IMR-90 (cell line): ENCODE measurements around the gene DBF4B. TPM values are rescaled to one million over a fixed set of nuclear protein-coding genes. Genes with fewer than 3 reads are reported as not detected.

Source experiments
- ATAC-seq: fragments of 200-7000 bp; cut with Tn5 transposase; 2 replicates; pipeline ENCODE4 v1.9.1; 2020; ENCODE audit warnings: low read depth, mild to moderate bottlenecking, moderate library complexity
- BruUV-seq: library from RNA; stranded (reverse); fragments of 400-500 nt; replicated peaks from 2 replicates; lab custom pipeline; 2021; lab: Mats Ljungman, UMichigan
- CTCF ChIA-PET: fragments of 300-600 bp; formaldehyde crosslinking; extraction: SDS; loops from one replicate; lab custom pipeline; 2021; ENCODE audit warnings: antibody characterized with exemption; lab: Yijun Ruan, JAX
- POLR2A ChIA-PET: fragments of 300-600 bp; sonication (Branson Sonifier 250); formaldehyde crosslinking; loops from one replicate; lab custom pipeline; 2022; ENCODE audit warnings: antibody characterized with exemption; ENCODE audit not compliant: unreplicated experiment; lab: Charles Lee
- DNase-seq: peaks from one replicate; pipeline ENCODE4 v3.0.0; 2013
- H2AFZ ChIP-seq: replicated peaks from 2 replicates; pipeline ENCODE3; 2013; ENCODE audit warnings: low read length, mild to moderate bottlenecking; ENCODE audit not compliant: poor library complexity
- H2AK5ac ChIP-seq: 2 replicates; pipeline ENCODE4 v1.6.1; 2013; ENCODE audit warnings: low read depth, low read length, inconsistent platforms
- H2AK9ac ChIP-seq: replicated peaks from 2 replicates; pipeline ENCODE3; 2013; ENCODE audit warnings: mild to moderate bottlenecking, low read depth, low read length, moderate library complexity; ENCODE audit not compliant: poor library complexity
- H2BK120ac ChIP-seq: 2 replicates; pipeline ENCODE4 v1.6.1; 2013; ENCODE audit warnings: low read depth, low read length, inconsistent platforms
- H2BK15ac ChIP-seq: 3 replicates; pipeline ENCODE4 v1.6.1; 2013; ENCODE audit warnings: low read depth, low read length, inconsistent platforms
- H2BK20ac ChIP-seq: 2 replicates; pipeline ENCODE4 v1.6.1; 2013; ENCODE audit warnings: low read depth, mild to moderate bottlenecking, inconsistent platforms, low read length, moderate library complexity
- H2BK5ac ChIP-seq: 2 replicates; pipeline ENCODE4 v1.6.1; 2013; ENCODE audit warnings: mild to moderate bottlenecking, low read depth, low read length, inconsistent platforms; ENCODE audit not compliant: poor library complexity, severe bottlenecking
- H3K14ac ChIP-seq: replicated peaks from 2 replicates; pipeline ENCODE4 v1.6.1; 2013; ENCODE audit warnings: low read depth, low read length, inconsistent platforms
- H3K18ac ChIP-seq: 2 replicates; pipeline ENCODE4 v1.6.1; 2013; ENCODE audit warnings: low read depth, low read length, control low read depth
- H3K23ac ChIP-seq: 2 replicates; pipeline ENCODE4 v1.6.1; 2013; ENCODE audit warnings: low read depth, low read length, inconsistent platforms
- H3K27ac ChIP-seq: 2 replicates; pipeline ENCODE4 v1.5.1; 2013; ENCODE audit warnings: mild to moderate bottlenecking, control low read depth, low read length; ENCODE audit not compliant: insufficient read depth
- H3K27me3 ChIP-seq: 2 replicates; pipeline ENCODE4 v1.6.1; 2013; ENCODE audit warnings: low read length; ENCODE audit not compliant: control insufficient read depth, insufficient read depth
- H3K36me3 ChIP-seq: 2 replicates; pipeline ENCODE4 v1.6.1; 2013; ENCODE audit warnings: low read length, mixed read lengths; ENCODE audit not compliant: control insufficient read depth, insufficient read depth
- H3K4ac ChIP-seq: 2 replicates; pipeline ENCODE4 v1.6.1; 2013; ENCODE audit warnings: low read depth, low read length, inconsistent platforms
- H3K4me1 ChIP-seq: 2 replicates; pipeline ENCODE4 v1.6.1; 2013; ENCODE audit warnings: low read length, mixed read lengths; ENCODE audit not compliant: control insufficient read depth, insufficient read depth
- H3K4me2 ChIP-seq: 2 replicates; pipeline ENCODE4 v1.6.1; 2013; ENCODE audit warnings: low read depth, mild to moderate bottlenecking, control low read depth, low read length, moderate library complexity
- H3K4me3 ChIP-seq: 2 replicates; pipeline ENCODE4 v1.5.1; 2013; ENCODE audit warnings: low read depth, mild to moderate bottlenecking, control low read depth, low read length, moderate library complexity; ENCODE audit not compliant: insufficient read depth
- H3K56ac ChIP-seq: 2 replicates; pipeline ENCODE4 v1.6.1; 2013; ENCODE audit warnings: low read length, inconsistent platforms; ENCODE audit not compliant: insufficient read depth; ENCODE audit errors: extremely low read depth
- H3K79me1 ChIP-seq, 2 experiments: 2 replicates each; pipeline ENCODE4 v1.6.1; 2013; ENCODE audit warnings: low read length in 2 of 2, inconsistent platforms in 1 of 2, low read depth in 1 of 2
- H3K9ac ChIP-seq: 2 replicates; pipeline ENCODE4 v1.6.1; 2013; ENCODE audit warnings: low read depth, low read length, control low read depth
- H3K9me1 ChIP-seq: 2 replicates; pipeline ENCODE4 v1.6.1; 2013; ENCODE audit warnings: low read length, inconsistent platforms; ENCODE audit not compliant: insufficient read depth
- H3K9me3 ChIP-seq: 2 replicates; pipeline ENCODE4 v1.6.1; 2013; ENCODE audit warnings: low read length; ENCODE audit not compliant: control insufficient read depth, insufficient read depth
- H4K20me1 ChIP-seq: 2 replicates; pipeline ENCODE4 v1.6.1; 2013; ENCODE audit warnings: low read length, inconsistent platforms; ENCODE audit not compliant: insufficient read depth
- H4K5ac ChIP-seq: 2 replicates; pipeline ENCODE4 v1.6.1; 2013; ENCODE audit warnings: mild to moderate bottlenecking, low read depth, low read length, control low read depth
- H4K8ac ChIP-seq, 2 experiments: 2 replicates each; pipeline ENCODE4 v1.6.1; 2013; ENCODE audit warnings: low read depth in 2 of 2, low read length in 2 of 2, control low read depth in 1 of 2, inconsistent platforms in 1 of 2
- H4K91ac ChIP-seq: 2 replicates; pipeline ENCODE4 v1.6.1; 2013; ENCODE audit warnings: low read depth, low read length, inconsistent platforms; ENCODE audit not compliant: insufficient read depth
- BHLHE40 ChIP-seq: fragments of 150-350 bp; IDR thresholded peaks from 2 replicates; pipeline ENCODE4 v1.6.1; 2016; ENCODE audit warnings: mild to moderate bottlenecking, low read depth, low read length
- CEBPB ChIP-seq: IDR thresholded peaks from 2 replicates; pipeline ENCODE4 v1.6.1; 2012; ENCODE audit warnings: low read depth, low read length, improper control_type of control experiment
- CHD1 ChIP-seq: IDR thresholded peaks from 2 replicates; pipeline ENCODE4 v1.6.1; 2012; ENCODE audit warnings: low read depth, low read length, improper control_type of control experiment
- FOS ChIP-seq: fragments of 150-350 bp; IDR thresholded peaks from 2 replicates; pipeline ENCODE4 v1.6.1; 2016; ENCODE audit warnings: low read depth, low read length
- MAFK ChIP-seq: IDR thresholded peaks from 2 replicates; pipeline ENCODE4 v1.6.1; 2012; ENCODE audit warnings: low read depth, low read length, improper control_type of control experiment
- MXI1 ChIP-seq: IDR thresholded peaks from 2 replicates; pipeline ENCODE4 v1.6.1; 2012; ENCODE audit warnings: low read depth, mild to moderate bottlenecking, low read length, moderate library complexity, borderline replicate concordance
- NFE2L2 ChIP-seq: fragments of 150-350 bp; IDR thresholded peaks from 2 replicates; pipeline ENCODE4 v1.6.1; 2016; ENCODE audit warnings: low read depth, mild to moderate bottlenecking, low read length
- RAD21 ChIP-seq: IDR thresholded peaks from 2 replicates; pipeline ENCODE4 v1.6.1; 2012; ENCODE audit warnings: low read length, improper control_type of control experiment
- RCOR1 ChIP-seq: IDR thresholded peaks from 2 replicates; pipeline ENCODE4 v1.6.1; 2012; ENCODE audit warnings: mild to moderate bottlenecking, low read length, improper control_type of control experiment; ENCODE audit not compliant: insufficient replicate concordance
- RFX5 ChIP-seq: IDR thresholded peaks from 2 replicates; pipeline ENCODE4 v1.8.0; 2012; ENCODE audit warnings: low read depth, mild to moderate bottlenecking, low read length, moderate library complexity
- SMC3 ChIP-seq: fragments of 150-350 bp; IDR thresholded peaks from 2 replicates; pipeline ENCODE4 v1.6.1; 2016; ENCODE audit warnings: low read depth, mild to moderate bottlenecking, antibody characterized with exemption, low read length, moderate library complexity
- WGBS, 2 experiments: methylation state at CpG; one replicate each; pipeline versions ENCODE4 v1.1.5 to v1.1.7; 2013; ENCODE audit warnings: missing lambda C conversion rate in 2 of 2; ENCODE audit not compliant: insufficient read length in 1 of 2; ENCODE audit errors: extremely low coverage in 2 of 2; 5-methylcytosine and 5-hydroxymethylcytosine counted together
- dilution Hi-C: fragments of 300-500 bp; cut with HindIII; formaldehyde crosslinking; loops from one replicate; pipeline ENCODE4 v1.14.3; 2018; ENCODE audit warnings: low sequenced_read_pairs; ENCODE audit not compliant: unreplicated experiment
- in situ Hi-C: fragments of 300-500 bp; cut with MboI; formaldehyde crosslinking; loops from 3 replicates; pipeline ENCODE4 v1.14.3; 2019; ENCODE audit warnings: low sequenced_read_pairs, inconsistent platforms, mixed read lengths
- intact Hi-C: fragments of 100-400 bp; cut with micrococcal nuclease; formaldehyde crosslinking; loops from 2 replicates; pipeline ENCODE4 v1.10.0; 2022
- polyA plus RNA-seq, 3 experiments: library from polyadenylated mRNA; depleted of rRNA; stranded (reverse); fragments of >200 nt; gene quantifications; 2 replicates each; pipeline ENCODE4 v1.2.3, GENCODE V29; 2012; ENCODE audit warnings: low replicate concordance in 1 of 3
- total RNA-seq: library from RNA; depleted of rRNA; stranded (reverse); fragments of >200 nt; gene quantifications from 2 replicates; pipeline ENCODE4 v1.2.3, GENCODE V29; 2012
- TF ChIP-seq, protein P1 (sequence below): fragments of 150-350 bp; IDR thresholded peaks from 2 replicates; pipeline ENCODE4 v1.6.1; 2016; ENCODE audit warnings: low read depth, mild to moderate bottlenecking, low read length, moderate library complexity, borderline replicate concordance
- TF ChIP-seq, protein P2 (sequence below): fragments of 150-350 bp; IDR thresholded peaks from 2 replicates; pipeline ENCODE4 v1.6.1; 2017; ENCODE audit warnings: mild to moderate bottlenecking, antibody characterized with exemption, low read length, low read depth
- TF ChIP-seq, protein P3 (sequence below): conservative IDR thresholded peaks from 2 replicates; pipeline ENCODE4 v1.5.1; 2012; ENCODE audit warnings: mild to moderate bottlenecking, low read depth, low read length, improper control_type of control experiment

The DBF4B gene
- total and polyA plus RNA-seq, 2 of the 4 experiments (the other 2 are of a cell fraction): 3.6 to 10.2 TPM

GRCh38 chr17:44763170-44763569 lies 54.7 kb downstream of the DBF4B start:
- ATAC-seq: no peak
- Histone ChIP-seq H3K4me1 (peaks cover 2% of the 10 kb centered on the region; the same call in 1 of the 2 replicates), H3K4me2 (no peak overlapping the region), H2AK5ac (no peak overlapping the region), H3K18ac (no peak overlapping the region), H4K20me1 (no peaks in the 10 kb centered on the region), H3K4ac (no peak overlapping the region), H3K79me1 (no peaks in the 10 kb centered on the region), H3K27me3 (peaks cover 43% of the 10 kb centered on the region), H2BK15ac (no peak overlapping the region), H2AK9ac (peak overlapping the region; percentile 28), H3K27ac (no peak overlapping the region), H4K5ac (no peak overlapping the region), H3K23ac (no peak overlapping the region), H3K4me3 (no peak overlapping the region), H2BK120ac (no peak overlapping the region), H3K56ac (no peak overlapping the region), H2BK20ac (no peak overlapping the region), H3K9me3 (no peaks in the 10 kb centered on the region), H2AFZ (no peak overlapping the region), H3K9me1 (no peaks in the 10 kb centered on the region), H3K36me3 (no peaks in the 10 kb centered on the region), H2BK5ac (no peak overlapping the region), H4K8ac (no peak overlapping the region), H4K91ac (no peak overlapping the region), H3K9ac (no peak overlapping the region), H3K14ac (no peak overlapping the region)
- DNase-seq: no peak
- TF ChIP-seq CHD1 (no peak), MXI1 (no peak), RAD21 (no peak), MAFK (no peak), NFE2L2 (no peak), BHLHE40 (no peak), RFX5 (no peak), CEBPB (no peak), RCOR1 (no peak), SMC3 (no peak), FOS (no peak)
- TF ChIP-seq, protein P1, sequence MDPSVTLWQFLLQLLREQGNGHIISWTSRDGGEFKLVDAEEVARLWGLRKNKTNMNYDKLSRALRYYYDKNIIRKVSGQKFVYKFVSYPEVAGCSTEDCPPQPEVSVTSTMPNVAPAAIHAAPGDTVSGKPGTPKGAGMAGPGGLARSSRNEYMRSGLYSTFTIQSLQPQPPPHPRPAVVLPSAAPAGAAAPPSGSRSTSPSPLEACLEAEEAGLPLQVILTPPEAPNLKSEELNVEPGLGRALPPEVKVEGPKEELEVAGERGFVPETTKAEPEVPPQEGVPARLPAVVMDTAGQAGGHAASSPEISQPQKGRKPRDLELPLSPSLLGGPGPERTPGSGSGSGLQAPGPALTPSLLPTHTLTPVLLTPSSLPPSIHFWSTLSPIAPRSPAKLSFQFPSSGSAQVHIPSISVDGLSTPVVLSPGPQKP: no peak
- TF ChIP-seq, protein P2, sequence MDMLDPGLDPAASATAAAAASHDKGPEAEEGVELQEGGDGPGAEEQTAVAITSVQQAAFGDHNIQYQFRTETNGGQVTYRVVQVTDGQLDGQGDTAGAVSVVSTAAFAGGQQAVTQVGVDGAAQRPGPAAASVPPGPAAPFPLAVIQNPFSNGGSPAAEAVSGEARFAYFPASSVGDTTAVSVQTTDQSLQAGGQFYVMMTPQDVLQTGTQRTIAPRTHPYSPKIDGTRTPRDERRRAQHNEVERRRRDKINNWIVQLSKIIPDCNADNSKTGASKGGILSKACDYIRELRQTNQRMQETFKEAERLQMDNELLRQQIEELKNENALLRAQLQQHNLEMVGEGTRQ: no peak
- TF ChIP-seq, protein P3, sequence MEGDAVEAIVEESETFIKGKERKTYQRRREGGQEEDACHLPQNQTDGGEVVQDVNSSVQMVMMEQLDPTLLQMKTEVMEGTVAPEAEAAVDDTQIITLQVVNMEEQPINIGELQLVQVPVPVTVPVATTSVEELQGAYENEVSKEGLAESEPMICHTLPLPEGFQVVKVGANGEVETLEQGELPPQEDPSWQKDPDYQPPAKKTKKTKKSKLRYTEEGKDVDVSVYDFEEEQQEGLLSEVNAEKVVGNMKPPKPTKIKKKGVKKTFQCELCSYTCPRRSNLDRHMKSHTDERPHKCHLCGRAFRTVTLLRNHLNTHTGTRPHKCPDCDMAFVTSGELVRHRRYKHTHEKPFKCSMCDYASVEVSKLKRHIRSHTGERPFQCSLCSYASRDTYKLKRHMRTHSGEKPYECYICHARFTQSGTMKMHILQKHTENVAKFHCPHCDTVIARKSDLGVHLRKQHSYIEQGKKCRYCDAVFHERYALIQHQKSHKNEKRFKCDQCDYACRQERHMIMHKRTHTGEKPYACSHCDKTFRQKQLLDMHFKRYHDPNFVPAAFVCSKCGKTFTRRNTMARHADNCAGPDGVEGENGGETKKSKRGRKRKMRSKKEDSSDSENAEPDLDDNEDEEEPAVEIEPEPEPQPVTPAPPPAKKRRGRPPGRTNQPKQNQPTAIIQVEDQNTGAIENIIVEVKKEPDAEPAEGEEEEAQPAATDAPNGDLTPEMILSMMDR: no peak
- ChIA-PET POLR2A (no interaction called here), CTCF (interaction anchor here (0.8 to 1.1 kb wide), 2 partner anchors 101 to 114 kb away, joined by 3 to 4 read pairs; no protein-coding TSS in a partner anchor)
- in situ Hi-C loops (no loop called here), dilution Hi-C loops (no loop called here), intact Hi-C loops (loop anchor here (10.0 kb wide), 1 partner anchor 228 kb away; no protein-coding TSS in a partner anchor)
- 93% methylated on average over 3 of the region's 5 CpGs; no CpG with 5 or more reads in 1 of the 2 experiments for WGBS, 2 experiments
- BruUV-seq: no TSS peak
